GM18520 (cell line): ENCODE measurements around the gene RNF25.

Experiments
- ATAC-seq: cut with Tn5 transposase; IDR thresholded peaks from one replicate; pipeline ENCODE4 v1.9.1; 2021; ENCODE audit not compliant: unreplicated experiment

The RNF25 gene

DNA sequence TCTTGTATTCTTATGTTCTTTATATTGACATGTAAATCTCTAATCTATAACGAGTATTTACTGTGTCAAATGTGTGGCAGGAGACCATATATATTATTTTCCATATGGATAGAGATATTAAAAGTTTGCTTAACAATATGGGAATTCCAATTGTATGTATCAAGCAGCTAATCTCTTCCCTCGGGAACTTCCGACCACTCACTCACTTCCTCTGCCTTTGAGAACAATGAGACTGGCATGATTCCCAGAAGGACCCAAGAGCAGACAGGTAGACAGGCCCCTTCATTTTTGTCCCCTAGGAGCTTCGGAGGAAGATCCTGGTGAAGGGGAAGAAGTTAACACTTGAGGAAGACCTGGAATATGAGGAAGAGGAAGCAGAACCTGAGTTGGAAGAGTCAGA lies 40.0 kb downstream of the RNF25 start:
- no peak for ATAC-seq

DNA sequence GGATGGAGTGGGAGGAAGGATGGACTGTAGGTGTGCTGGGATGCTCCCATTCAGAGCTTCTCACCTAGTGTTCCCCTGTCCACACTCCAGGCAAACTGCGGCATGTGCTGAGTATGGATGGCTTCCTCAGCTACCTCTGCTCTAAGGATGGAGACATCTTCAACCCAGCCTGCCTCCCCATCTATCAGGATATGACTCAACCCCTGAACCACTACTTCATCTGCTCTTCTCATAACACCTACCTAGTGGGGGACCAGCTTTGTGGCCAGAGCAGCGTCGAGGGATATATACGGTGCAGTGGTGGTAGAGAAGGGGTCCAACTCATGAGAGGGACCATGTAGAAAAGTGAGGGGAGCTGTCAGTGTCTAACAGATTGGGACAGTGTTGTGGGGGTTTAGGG lies 43.9 kb downstream of the RNF25 start:
- no peak for ATAC-seq

DNA sequence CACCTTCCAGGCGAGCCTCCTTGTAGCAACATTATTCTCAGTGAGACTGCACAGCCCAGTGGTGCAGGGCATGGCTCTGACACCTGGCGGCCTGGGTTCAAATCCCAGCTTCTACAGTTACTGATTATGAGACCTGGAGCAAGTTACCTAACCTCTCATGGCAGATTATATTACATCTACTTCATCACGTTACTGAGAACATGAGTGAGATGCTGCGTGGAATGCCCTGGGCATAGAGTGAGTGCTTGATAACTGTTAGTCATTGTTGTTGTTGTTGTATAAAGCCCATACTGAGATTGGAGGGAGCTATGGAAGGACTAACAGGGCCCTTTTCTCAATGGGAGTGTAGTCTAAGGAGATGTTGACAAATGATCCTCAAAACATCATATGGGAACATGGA lies 45.4 kb downstream of the RNF25 start:
- no peak for ATAC-seq

DNA sequence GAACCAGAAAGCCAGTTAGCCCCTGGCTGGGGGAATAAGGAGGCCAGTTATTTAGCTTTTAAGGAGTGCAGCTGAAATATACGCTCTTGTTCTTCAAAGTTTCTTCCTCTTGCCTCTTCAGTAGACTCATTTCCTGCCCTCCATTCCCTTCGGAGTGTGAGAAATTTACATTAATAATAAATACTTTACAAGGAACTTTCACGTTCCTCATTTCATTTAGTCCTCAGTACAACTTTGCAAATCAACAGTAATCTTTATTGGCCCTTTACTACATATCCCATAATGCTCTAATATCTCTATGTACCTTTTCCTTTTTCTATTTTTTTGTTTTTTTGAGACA lies 48.5 kb downstream of the RNF25 start:
- no peak for ATAC-seq

DNA sequence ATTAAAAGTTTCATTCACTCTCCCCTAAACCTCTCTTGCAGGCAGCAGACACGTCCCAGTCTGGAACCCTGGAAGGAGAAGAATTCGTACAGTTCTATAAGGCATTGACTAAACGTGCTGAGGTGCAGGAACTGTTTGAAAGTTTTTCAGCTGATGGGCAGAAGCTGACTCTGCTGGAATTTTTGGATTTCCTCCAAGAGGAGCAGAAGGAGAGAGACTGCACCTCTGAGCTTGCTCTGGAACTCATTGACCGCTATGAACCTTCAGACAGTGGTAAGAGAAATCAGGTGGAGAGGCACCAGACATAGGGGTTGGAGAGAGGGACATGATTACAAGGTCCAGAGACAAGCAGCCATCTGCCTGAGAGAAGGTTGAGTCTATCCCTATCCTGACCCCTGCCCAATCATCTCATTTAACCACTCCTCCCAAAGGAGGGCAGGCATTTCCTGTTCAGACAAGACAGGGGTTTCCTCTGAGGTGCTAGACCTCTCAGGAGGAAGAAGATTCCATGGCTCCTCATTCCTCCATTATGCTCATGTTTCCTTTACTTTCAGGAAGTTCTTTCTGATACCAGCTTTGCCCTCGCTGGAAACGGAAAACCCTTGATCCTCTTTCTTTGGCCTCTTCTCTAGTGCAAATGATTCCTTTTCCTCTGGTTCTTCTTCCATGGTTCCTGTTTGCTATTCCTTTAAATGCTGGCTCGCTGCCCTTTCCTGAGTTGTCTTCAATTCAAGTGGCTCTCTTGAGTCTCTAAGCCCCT lies 49.0 kb downstream of the RNF25 start:
- ATAC-seq = no peak

DNA sequence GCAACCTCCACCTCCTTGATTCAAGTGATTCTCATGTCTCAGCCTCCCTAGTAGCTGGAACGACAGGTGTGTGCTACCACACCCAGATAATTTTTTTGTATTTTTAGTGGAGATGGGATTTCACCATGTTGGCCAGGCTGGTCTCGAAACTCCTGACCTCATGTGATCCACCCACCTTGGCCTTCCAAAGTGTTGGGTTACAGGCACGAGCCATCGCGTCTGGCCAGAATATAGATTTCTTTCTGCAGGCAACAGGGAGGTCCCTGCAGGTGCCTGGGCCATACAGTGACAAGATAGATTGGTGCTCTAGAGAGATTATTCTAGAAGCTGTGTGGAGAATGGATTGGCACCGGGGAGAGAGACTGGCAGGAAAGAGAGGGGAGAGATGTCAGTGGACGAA lies 50.8 kb downstream of the RNF25 start:
- ATAC-seq = no peak

DNA sequence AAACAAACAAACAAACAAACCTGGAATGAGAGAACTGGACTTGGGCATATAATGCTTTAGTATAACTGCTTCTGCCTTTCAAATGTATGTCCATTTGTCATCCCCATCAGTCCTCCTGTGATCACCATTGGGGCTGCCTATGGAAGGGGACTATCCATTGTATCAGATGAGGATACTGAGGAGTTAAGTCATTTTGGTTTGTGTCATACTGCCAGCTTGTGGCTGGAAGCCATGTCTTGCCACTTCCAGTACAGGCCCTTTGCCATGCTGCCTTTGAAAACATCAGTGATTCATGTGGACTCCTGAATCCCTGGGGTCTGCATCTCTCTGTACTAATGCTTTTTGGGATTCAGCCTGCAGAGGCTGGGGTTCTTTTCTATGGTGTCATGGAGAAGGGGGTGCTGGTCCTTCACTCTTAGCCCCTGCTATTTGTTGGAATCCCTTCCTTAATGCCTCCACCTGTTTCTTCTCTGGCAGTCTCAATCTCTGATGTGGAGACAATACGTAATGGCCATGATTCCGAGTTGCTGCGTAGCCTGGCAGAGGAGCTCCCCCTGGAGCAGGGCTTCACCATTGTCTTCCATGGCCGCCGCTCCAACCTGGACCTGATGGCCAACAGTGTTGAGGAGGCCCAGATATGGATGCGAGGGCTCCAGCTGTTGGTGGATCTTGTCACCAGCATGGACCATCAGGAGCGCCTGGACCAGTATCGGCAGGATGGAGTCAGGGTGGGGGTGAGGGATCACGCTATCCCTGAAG lies 53.5 kb downstream of the RNF25 start:
- ATAC-seq = no peak

DNA sequence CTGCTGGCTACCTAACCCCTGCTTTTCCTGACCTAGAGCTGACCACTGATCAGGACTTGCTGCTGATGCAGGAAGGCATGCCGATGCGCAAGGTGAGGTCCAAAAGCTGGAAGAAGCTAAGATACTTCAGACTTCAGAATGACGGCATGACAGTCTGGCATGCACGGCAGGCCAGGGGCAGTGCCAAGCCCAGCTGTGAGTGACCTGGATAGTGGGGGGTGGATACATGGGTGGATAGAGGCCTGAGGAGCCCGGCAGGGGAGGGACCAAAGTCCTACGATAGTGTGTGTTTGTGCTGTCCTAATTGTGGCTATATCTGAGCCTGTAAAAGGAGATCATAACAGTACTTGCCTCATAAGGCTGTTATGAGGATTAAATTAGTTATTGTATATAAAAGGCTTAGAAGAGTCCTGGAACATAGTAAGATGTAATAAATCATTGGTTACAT lies 55.9 kb downstream of the RNF25 start:
- no peak for ATAC-seq
